ENCODE data around the gene LPIN3. TPM values are rescaled to one million over a fixed set of nuclear protein-coding genes. Genes with fewer than 3 reads are reported as not detected.

Gene LPIN3
- total RNA-seq, 2 experiments from 2014 or later: 0.65 to 0.68 TPM

DNA sequence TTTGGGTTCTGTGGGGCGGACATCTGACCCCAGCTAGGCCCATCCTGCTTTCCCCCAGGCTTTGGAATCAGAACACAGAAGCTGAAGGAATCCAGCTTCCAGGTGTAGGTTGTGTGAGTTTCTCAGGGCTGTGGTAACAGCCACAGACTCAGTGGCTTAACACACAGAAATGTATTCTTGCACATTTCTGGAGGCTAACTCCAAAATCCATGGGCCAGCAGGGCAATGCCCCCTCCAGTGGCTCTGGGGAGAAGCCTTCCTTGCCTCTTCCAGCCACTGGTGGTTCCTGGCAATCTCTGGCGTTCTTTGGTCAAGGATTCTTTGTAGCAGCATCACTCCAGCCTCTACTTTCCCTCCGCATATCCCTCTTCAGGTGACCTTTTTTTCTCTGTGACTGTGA, 27.3 kb downstream of the LPIN3 start:
- CTCF ChIA-PET: no interaction called here
- H3K36me3 Mint-ChIP-seq (ENCODE audit: low read depth): no peaks in the 10 kb centered on the region
- H3K4me1 Mint-ChIP-seq: peaks cover 3% of the 10 kb centered on the region
- POLR2A ChIA-PET: no interaction called here
- H3K4me3 Mint-ChIP-seq: no peak overlapping the region
- no peak overlapping the region for H3K27ac Mint-ChIP-seq
- H3K9me3 Mint-ChIP-seq: no peaks in the 10 kb centered on the region
- DNase-seq: no peak
- peaks cover 32% of the 10 kb centered on the region for H3K27me3 Mint-ChIP-seq

DNA sequence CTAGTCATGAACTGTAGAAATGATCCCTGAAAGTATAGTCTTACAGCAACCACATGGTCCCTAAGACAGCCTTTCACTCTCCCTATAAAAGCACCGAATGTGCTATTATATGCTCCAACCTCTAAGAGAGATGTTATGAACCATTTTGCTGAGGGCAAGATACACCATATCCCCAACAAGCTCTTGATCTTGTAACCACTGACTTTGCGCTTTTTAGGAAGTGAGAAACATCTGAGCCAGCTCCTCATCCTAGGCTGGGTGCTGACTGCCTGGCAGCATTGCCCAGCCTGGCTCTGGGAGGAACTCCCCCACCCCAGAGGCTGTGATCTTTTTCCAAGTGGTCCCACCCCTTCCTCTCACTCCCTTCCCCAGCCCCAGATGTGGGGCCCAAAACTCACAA, 29.1 kb downstream of the LPIN3 start:
- Mint-ChIP-seq H3K9me3 (no peaks in the 10 kb centered on the region), H3K4me1 (peaks cover 3% of the 10 kb centered on the region), H3K4me3 (no peak overlapping the region), H3K36me3 (ENCODE audit: low read depth) (no peaks in the 10 kb centered on the region), H3K27ac (no peak overlapping the region), H3K27me3 (peaks cover 32% of the 10 kb centered on the region)
- DNase-seq: no peak
- POLR2A ChIA-PET: no interaction called here
- CTCF ChIA-PET: no interaction called here

DNA sequence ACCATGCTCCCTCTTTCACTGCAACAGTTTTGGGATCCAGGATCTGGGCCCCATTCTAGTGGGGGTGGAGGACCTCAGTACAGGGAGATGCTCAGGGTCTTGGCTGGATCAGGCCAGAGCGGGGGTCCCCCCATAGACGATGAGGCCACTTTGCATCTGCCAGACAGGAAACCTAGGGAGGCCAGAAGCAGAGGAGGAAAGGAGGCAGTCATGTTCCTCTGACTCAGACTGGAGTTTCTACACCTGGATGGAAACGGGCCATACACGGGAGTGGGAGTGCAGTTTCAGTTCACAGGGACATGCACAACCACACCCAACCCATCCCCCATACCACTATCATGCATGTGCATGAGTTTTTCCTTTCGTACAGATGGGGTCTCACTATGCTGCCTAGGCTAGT, 29.6 kb downstream of the LPIN3 start:
- Mint-ChIP-seq H3K36me3 (ENCODE audit: low read depth) (no peaks in the 10 kb centered on the region), H3K4me1 (peaks cover 3% of the 10 kb centered on the region), H3K9me3 (no peaks in the 10 kb centered on the region), H3K27ac (no peak overlapping the region), H3K4me3 (no peak overlapping the region), H3K27me3 (peaks cover 28% of the 10 kb centered on the region)
- CTCF ChIA-PET: no interaction called here
- POLR2A ChIA-PET: no interaction called here
- DNase-seq: no peak

DNA sequence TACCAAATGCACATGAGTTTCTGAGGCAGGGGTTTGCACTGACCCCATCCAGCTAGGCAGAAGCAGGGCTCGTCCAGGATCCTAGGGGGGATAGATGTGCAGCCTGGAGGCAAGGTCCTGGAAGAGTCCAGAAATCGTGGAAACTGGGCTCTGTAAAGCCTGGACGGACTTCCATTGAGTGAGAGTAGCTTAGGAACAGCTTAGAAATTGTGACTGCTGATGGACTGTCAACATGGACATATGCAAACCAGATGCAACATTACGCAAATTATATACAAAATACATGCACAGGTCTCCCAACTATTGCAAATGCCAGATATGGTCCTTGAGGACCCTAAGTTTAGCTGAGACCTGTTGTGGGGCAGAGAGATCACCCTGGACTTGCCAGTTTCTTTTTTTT, 30.8 kb downstream of the LPIN3 start:
- ChIA-PET POLR2A (no interaction called here), CTCF (no interaction called here)
- H3K4me3 Mint-ChIP-seq: no peak overlapping the region

DNA sequence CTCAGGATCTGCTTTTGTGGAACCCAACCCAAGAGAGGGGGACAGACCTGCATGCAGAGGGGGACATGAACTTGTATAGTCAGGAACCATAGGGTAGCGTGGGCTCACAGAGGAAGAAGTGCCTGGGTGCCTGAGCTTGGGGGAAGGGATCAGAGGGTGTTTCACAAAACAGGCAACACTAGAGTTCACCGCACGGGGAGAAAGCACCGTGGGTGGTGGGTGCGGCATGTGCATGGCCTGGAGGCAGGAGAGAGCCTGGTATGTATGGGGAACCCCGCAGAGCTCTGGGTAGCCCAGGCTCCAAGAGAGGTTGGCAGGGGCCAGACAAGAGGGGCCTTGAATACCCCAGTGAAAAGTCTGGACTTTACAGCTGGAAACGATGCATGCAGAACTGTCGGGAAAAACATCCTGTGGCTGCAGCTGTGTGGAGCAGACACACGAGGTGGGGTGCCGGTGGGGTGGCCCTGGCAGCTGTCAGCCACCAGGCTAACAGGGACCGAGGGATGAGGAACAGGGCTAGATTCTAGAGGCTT, 32.7 kb downstream of the LPIN3 start:
- H3K27ac Mint-ChIP-seq: no peak overlapping the region
- CTCF ChIA-PET: no interaction called here
- POLR2A ChIA-PET: no interaction called here

More for the DNA sequence above, 30.8 kb downstream of the LPIN3 start:
- Mint-ChIP-seq H3K9me3 (no peaks in the 10 kb centered on the region), H3K27ac (no peak overlapping the region), H3K4me1 (peaks cover 3% of the 10 kb centered on the region), H3K36me3 (ENCODE audit: low read depth) (no peaks in the 10 kb centered on the region), H3K27me3 (peaks cover 22% of the 10 kb centered on the region)
- no peak for DNase-seq

DNA sequence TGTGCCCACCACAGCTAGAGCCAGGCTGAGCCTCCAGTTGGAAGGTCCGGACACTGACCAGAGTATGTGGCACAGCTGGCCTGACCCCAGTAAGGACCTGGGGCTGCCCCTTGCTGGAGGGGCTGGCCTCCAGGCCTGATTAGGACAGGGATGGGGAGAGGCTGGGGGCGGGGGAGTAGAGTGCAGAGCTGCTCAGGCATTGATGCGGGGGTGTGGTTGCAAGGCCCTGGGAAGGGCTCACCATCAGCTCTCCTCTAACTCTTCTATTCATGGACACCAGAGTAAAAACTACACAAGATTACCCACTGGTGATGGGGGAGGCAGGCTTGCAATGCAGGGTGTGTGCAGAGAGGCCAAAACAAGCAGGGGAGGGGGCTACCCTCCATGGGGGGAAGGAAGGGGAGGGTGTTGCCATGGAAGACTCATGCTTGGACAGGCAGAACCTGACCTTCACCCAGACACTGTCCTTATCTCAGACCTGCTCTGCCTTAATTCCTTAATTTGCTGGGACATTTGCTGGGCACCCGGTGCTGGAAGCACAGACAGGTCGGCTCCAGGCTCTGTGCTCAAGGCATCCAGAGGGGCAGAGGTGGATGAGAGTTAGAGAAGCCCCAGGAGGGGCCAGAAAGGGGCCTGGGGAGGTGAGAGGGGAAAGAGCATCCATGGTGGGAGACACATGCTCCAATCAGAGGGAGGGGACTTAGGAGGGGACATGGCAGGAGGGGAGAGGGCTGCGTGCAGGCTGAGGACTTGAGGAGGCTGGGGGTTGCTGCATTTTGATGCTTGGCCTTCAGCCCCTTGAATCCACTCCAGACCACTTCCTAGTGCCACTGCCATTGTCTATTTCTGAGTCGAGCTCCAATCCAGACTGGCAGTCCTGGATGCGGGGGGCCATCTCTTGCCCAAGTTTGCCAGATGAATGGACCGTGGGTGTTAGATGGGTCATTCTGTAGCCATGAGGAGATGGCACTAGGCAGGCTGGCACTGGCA, 33.6 kb downstream of the LPIN3 start:
- Mint-ChIP-seq H3K9me3 (no peaks in the 10 kb centered on the region), H3K4me3 (no peak overlapping the region), H3K27me3 (peaks cover 23% of the 10 kb centered on the region), H3K27ac (no peak overlapping the region), H3K36me3 (ENCODE audit: low read depth) (no peaks in the 10 kb centered on the region), H3K4me1 (no peaks in the 10 kb centered on the region)
- ChIA-PET POLR2A (no interaction called here), CTCF (no interaction called here)
- DNase-seq: no peak

More for the DNA sequence above, 32.7 kb downstream of the LPIN3 start:
- peaks cover 24% of the 10 kb centered on the region for H3K27me3 Mint-ChIP-seq
- no peaks in the 10 kb centered on the region for H3K9me3 Mint-ChIP-seq
- H3K4me3 Mint-ChIP-seq: no peak overlapping the region
- H3K36me3 Mint-ChIP-seq (ENCODE audit: low read depth): no peaks in the 10 kb centered on the region
- H3K4me1 Mint-ChIP-seq: no peaks in the 10 kb centered on the region
- no peak for DNase-seq

DNA sequence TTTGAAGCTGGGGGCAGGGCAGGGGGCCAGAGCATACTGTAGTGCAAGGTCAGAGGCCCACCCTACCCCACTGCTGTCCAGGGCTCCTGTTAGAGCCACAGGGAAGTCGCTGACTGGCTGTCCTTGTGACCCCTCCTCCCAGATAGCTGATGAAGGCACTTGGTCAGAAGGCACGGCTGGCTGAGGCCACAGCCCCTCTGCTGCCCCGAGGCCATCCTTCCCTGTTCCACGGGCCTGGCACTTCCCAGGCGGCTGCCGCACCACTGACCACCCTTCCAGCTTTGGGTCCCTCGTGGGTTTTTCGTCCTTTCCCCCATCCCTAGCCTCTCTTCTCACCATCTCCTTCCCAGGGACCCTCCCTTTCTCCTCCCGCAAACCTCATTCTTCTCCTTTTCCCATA, 35.2 kb downstream of the LPIN3 start:
- Mint-ChIP-seq H3K36me3 (ENCODE audit: low read depth) (no peaks in the 10 kb centered on the region), H3K27me3 (peaks cover 35% of the 10 kb centered on the region), H3K4me1 (no peaks in the 10 kb centered on the region), H3K9me3 (no peaks in the 10 kb centered on the region), H3K4me3 (no peak overlapping the region), H3K27ac (no peak overlapping the region)
- DNase-seq: no peak
- ChIA-PET CTCF (interaction anchor here (0.7 kb wide), 1 partner anchor 431 kb away, joined by 4 read pairs; no protein-coding TSS in a partner anchor), POLR2A (no interaction called here)

DNA sequence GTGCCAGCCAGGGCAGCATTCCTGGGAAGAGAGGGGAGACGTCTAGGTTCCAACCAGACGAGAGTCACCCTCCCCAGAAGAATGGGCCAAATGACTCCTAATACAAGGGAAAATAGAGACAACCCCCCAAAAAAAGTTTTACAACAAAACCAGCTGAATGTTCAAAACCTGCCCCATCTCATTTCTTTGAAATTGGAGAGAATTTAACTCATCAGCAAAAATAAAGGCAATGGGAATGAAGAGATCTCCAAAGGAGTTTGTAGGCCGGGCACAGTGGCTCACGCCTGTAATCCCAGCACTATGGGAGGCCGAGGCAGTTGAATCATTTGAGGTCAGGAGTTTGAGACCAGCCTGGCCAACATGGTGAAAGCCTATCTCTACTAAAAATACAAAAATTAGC, 35.7 kb downstream of the LPIN3 start:
- Mint-ChIP-seq H3K27me3 (peaks cover 38% of the 10 kb centered on the region), H3K36me3 (ENCODE audit: low read depth) (no peaks in the 10 kb centered on the region), H3K9me3 (no peaks in the 10 kb centered on the region), H3K4me3 (no peak overlapping the region), H3K4me1 (no peaks in the 10 kb centered on the region), H3K27ac (no peak overlapping the region)
- DNase-seq: no peak
- ChIA-PET CTCF (no interaction called here), POLR2A (no interaction called here)

DNA sequence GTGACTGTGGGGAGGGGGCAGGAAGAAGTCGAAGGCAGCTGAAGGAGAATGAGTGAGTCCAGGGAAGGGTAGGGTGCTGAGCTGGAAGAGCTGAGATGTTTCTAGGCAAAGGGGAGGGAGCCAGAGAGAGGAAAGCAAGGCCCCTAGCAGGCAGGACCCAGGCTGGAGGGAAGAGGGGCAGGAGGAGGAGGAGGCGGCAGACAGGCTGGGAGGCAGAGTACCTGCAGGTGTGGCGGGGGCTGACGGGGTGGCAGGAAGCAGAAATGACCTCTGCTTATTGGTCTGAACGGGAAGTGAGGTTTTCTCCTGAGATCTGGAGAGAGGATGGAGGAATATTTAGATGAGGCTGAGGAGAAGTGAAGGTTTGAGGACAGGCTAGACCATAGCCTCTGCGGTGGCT, 36.7 kb downstream of the LPIN3 start:
- no peak overlapping the region for H3K27ac Mint-ChIP-seq
- CTCF ChIA-PET: no interaction called here
- peaks cover 38% of the 10 kb centered on the region for H3K27me3 Mint-ChIP-seq
- H3K4me1 Mint-ChIP-seq: no peaks in the 10 kb centered on the region
- no peak for DNase-seq
- no peaks in the 10 kb centered on the region for H3K9me3 Mint-ChIP-seq
- POLR2A ChIA-PET: no interaction called here
- no peaks in the 10 kb centered on the region for H3K36me3 Mint-ChIP-seq (ENCODE audit: low read depth)
- H3K4me3 Mint-ChIP-seq: no peak overlapping the region

DNA sequence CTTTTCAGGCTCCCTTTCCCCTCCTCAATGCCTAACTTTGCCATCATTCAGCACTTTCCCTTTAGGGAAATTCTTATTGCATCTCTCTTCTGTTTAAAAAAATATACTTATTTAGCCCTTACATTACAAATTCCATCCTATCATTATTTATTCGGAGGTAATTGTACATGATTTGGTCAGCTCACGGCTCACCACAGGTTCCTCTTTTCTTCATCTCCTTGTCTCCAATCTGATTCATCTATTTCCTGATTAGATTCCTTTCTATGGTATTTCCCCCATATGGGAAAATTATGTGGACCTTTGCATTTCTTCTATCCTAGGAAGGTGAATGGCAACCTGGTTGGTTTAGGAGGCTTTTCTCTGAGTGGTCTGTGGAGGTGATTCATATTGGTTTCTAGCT, 38.9 kb downstream of the LPIN3 start:
- POLR2A ChIA-PET: no interaction called here
- CTCF ChIA-PET: no interaction called here

DNA sequence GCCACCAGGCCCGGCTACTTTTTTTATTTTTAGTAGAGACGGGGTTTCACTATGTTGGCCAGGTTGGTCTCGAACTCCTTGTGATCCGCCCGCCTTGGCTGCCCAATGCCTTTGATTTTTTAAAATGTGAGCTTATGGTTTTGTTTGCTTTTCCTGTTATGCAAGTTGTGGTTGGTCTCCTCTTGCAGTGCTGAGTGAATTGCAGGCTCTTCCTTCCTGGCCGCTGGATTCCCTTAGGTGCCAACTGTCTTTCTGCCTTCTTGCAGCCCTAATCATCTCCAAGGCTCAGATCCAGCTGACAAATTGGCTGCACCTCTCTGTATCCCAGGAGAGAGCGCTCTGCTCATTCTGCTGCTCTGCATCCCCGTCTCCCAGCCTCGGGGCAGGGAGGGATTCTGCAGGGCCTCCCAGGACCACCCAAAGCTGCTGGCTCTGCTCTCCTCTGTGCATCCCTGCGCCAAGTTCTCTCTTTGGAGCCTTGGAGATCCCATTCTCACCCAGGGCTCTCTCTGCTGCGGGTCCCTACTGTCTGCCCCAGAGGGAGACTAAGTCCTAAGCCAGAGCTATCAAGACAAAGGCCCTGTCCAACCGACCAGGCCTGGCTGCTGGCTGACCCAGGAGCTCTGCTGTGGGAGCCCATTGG, 40.1 kb downstream of the LPIN3 start:
- H3K27me3 Mint-ChIP-seq: peaks cover 40% of the 10 kb centered on the region
- POLR2A ChIA-PET: no interaction called here

More for the DNA sequence above, 38.9 kb downstream of the LPIN3 start:
- Mint-ChIP-seq H3K4me3 (no peak overlapping the region), H3K27me3 (peaks cover 40% of the 10 kb centered on the region), H3K9me3 (no peaks in the 10 kb centered on the region), H3K27ac (no peak overlapping the region), H3K4me1 (no peaks in the 10 kb centered on the region), H3K36me3 (ENCODE audit: low read depth) (no peaks in the 10 kb centered on the region)
- no peak for DNase-seq

DNA sequence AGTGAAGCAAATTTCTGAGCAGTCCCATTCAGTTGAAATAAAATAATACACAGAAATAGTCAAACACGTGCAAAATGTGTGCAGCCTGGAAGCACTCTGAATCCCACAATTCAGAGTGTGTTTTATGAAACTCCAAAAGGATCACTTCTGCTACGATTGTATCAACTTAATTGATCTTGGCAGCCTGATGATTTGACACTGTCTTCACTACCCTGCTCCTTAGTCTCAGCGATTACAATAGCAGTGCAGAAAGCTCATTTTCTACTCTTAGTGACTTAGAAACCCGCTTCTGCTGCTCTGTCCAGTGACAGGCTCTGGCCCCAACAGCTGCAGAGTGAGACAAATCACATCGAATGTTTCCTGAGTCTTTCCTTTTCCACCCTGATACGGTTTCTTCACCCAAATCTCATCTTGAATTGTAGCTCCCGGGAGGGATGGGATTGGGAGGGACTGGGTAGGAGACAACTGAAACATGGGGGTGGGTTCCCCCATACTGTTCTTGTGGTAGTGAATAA, 42.2 kb downstream of the LPIN3 start:
- DNase-seq: no peak

More for the DNA sequence above, 40.1 kb downstream of the LPIN3 start:
- DNase-seq: no peak
- CTCF ChIA-PET: no interaction called here
- Mint-ChIP-seq H3K27ac (no peak overlapping the region), H3K4me1 (no peaks in the 10 kb centered on the region), H3K4me3 (no peak overlapping the region), H3K36me3 (ENCODE audit: low read depth) (no peaks in the 10 kb centered on the region), H3K9me3 (no peaks in the 10 kb centered on the region)

DNA sequence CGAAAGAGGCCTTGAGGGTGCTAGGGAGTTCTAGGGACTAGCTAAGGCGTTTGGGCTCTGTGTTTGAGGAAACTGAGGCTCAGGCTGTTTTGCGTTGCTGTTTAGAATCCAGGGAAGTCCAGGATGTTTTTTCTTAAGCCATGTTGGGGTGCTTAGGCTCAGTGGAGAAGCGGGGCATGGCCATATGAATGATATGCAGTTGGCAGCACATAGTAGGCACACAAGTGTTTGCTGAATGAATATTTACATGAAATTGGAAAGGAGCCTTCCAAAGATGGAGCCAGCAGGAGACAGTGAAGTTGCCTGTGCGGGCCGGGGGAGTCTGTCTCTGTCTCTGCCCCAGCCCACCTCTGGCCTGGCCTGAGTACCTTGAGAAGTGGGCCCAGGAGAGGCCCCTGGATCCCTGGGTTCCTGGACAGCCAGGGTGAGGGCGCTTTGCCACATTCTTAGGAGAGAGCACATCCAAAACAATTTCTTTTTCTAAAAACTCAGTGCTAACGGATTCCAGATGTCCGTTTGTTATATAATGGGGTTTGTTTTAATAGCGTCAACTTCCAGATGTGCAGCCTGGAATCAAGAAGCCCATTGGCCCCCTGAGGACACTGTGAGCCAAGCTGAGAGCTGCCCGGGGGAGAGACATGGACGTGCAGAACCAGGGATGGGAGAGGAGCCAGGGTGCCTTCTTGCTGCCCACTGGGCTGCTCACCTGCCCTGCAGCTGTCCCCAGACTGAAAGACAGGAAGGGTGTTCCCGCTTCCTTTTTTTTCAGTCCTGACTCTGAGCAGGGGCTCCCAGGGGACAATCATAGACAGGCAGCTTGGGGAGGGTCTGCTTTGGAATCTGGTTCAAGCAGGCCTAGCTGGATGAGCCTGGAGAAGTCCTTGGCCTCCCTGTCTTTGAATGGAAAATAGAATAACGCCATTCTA, 46.1 kb downstream of the LPIN3 start:
- no peak for DNase-seq
- ChIA-PET POLR2A (no interaction called here), CTCF (no interaction called here)
- H3K9me3 Mint-ChIP-seq: no peaks in the 10 kb centered on the region
- no peak overlapping the region for H3K27ac Mint-ChIP-seq
- no peak overlapping the region for H3K4me3 Mint-ChIP-seq
- no peaks in the 10 kb centered on the region for H3K4me1 Mint-ChIP-seq
- H3K36me3 Mint-ChIP-seq (ENCODE audit: low read depth): no peaks in the 10 kb centered on the region
- H3K27me3 Mint-ChIP-seq: peaks cover 5% of the 10 kb centered on the region

More for the DNA sequence above, 42.2 kb downstream of the LPIN3 start:
- Mint-ChIP-seq H3K27ac (no peak overlapping the region), H3K36me3 (ENCODE audit: low read depth) (no peaks in the 10 kb centered on the region), H3K4me3 (no peak overlapping the region), H3K27me3 (peaks cover 30% of the 10 kb centered on the region), H3K9me3 (no peaks in the 10 kb centered on the region), H3K4me1 (no peaks in the 10 kb centered on the region)
- CTCF ChIA-PET: no interaction called here
- POLR2A ChIA-PET: no interaction called here

Measured in activated CD4-positive, alpha-beta memory T cell treated with anti-CD3 and anti-CD28 coated beads, Interleukin-2, amount 10 ng/mL, durations not matched to agents 7 days and 5 days (primary cell).